ENCODE data around the gene SCIMP.
"Not testable (repeated sequence)": the region's sequence is repeated elsewhere in the genome, so short reads cannot be mapped to it uniquely, and the experiment has no call there.

SCIMP gene

GRCh38 chr17:5236938-5237540, 2.4 kb upstream of the SCIMP start:
- DNase-seq, result no peak

GRCh38 chr17:5233492-5233891, 1.2 kb downstream of the SCIMP start:
- not testable (repeated sequence) for DNase-seq

GRCh38 chr17:5226940-5227878, 7.5 kb downstream of the SCIMP start:
- no peak for DNase-seq

- no peak for DNase-seq
These were observed 8.8 kb downstream of the SCIMP start for GRCh38 chr17:5225668-5226457.

GRCh38 chr17:5221912-5222311, 12.7 kb downstream of the SCIMP start:
- DNase-seq, result not testable (repeated sequence)

- DNase-seq, result no peak
These were observed 14.6 kb downstream of the SCIMP start for GRCh38 chr17:5220074-5220473.

- DNase-seq, result no peak
These were observed 15.1 kb downstream of the SCIMP start for GRCh38 chr17:5219536-5219935.

GRCh38 chr17:5217562-5217961, 17.1 kb downstream of the SCIMP start:
- DNase-seq, result not testable (repeated sequence)

- no peak for DNase-seq
These were observed 23.2 kb downstream of the SCIMP start for GRCh38 chr17:5211458-5211857.

GRCh38 chr17:5210614-5211252, 23.9 kb downstream of the SCIMP start:
- no peak for DNase-seq

- no peak for DNase-seq
These were observed 24.6 kb downstream of the SCIMP start for GRCh38 chr17:5210091-5210490.

- no peak for DNase-seq
These were observed 25.3 kb downstream of the SCIMP start for GRCh38 chr17:5209396-5209795.

GRCh38 chr17:5203908-5204294, 30.8 kb downstream of the SCIMP start:
- no peak for DNase-seq

- DNase-seq, result no peak
These were observed 31.3 kb downstream of the SCIMP start for GRCh38 chr17:5203178-5203907.

- no peak for DNase-seq
These were observed 33.6 kb downstream of the SCIMP start for GRCh38 chr17:5201011-5201410.

GRCh38 chr17:5200360-5200759, 34.3 kb downstream of the SCIMP start:
- DNase-seq, result no peak

- DNase-seq, result no peak
These were observed 36.2 kb downstream of the SCIMP start for GRCh38 chr17:5198472-5198871.

GRCh38 chr17:5194346-5194745, 40.3 kb downstream of the SCIMP start:
- no peak for DNase-seq

GRCh38 chr17:5191541-5192417, 42.9 kb downstream of the SCIMP start, which contains the start of gene ZNF594:
Gene ZNF594, minus strand, starts transcription at chr17:5191868. Its CDS starts 7,612 bp downstream, at chr17:5184256.
- peak; percentile 54 for DNase-seq

GRCh38 chr17:5184288-5184687, 50.4 kb downstream of the SCIMP start:
- no peak for DNase-seq

GRCh38 chr17:5183410-5183793, 51.3 kb downstream of the SCIMP start:
- DNase-seq, result no peak

Data from SIG-M5 (cell line).